ENCODE measurements around the gene SERINC5. TPM values are rescaled to one million over a fixed set of nuclear protein-coding genes. Genes with fewer than 3 reads are reported as not detected.
"Not testable (repeated sequence)": the region's sequence is repeated elsewhere in the genome, so short reads cannot be mapped to it uniquely, and the experiment has no call there.

SERINC5 gene
- total RNA-seq = 100 to 1,000 TPM; 109 to 170 (median 112) TPM
- total RNA-seq (2013) = 76.3 TPM
- 49.0 to 334 (median 217) reads per million in 29 experiments for total RNA-seq

GRCh38 chr5:80255811-80256712 is at the start of gene SERINC5:
Gene SERINC5, minus strand, starts transcription at chr5:80256048. Its CDS starts 126 bp downstream, at chr5:80255922.
- H3K27me3 ChIP-seq (replicated peaks in 1 of 2; ENCODE audit: control insufficient read depth in 2 of 2, extremely low read depth in 1 of 2, insufficient read depth in 2 of 2, low read length in 1 of 2) = no peaks in the 10 kb centered on the region
- POLR2A ChIA-PET = interaction anchor here (0.6 to 1.7 kb wide), 23 partner anchors 16 to 1908 kb away, joined by 3 to 12 read pairs (median 5); no protein-coding TSS in a partner anchor
- H3K4me3 ChIP-seq (ENCODE audit: control insufficient read depth in 1 of 2, extremely low read depth in 1 of 2, low read length in 1 of 2) = peak within 1 kb of the TSS; percentile 97 to 98
- H3K4me1 Mint-ChIP-seq = peaks cover 43 to 53% (median 52%) of the 10 kb centered on the region in 3 donors
- CTCF ChIA-PET = interaction anchor here (0.6 to 2.7 kb wide), 18 partner anchors 10 to 1123 kb away, joined by 3 to 13 read pairs (median 4); no protein-coding TSS in a partner anchor
- no peaks in the 10 kb centered on the region for H3K27me3 Mint-ChIP-seq
- H3K36me3 Mint-ChIP-seq = peaks cover 24% of the 10 kb centered on the region
- H3K27ac Mint-ChIP-seq = peak within 1 kb of the TSS; percentile 96 to 97
- peak; percentile 64 to 87 (median 79) for DNase-seq
- H3K4me1 ChIP-seq (ENCODE audit: control insufficient read depth in 1 of 2, extremely low read depth in 1 of 2, insufficient read depth in 2 of 2, low read length in 2 of 2) = peaks cover 30 to 53% of the 10 kb centered on the region in 2 experiments
- under 1% methylated on average over 84 of the region's 87 CpGs for WGBS (ENCODE audit: insufficient coverage)
- H3K9me3 Mint-ChIP-seq = no peaks in the 10 kb centered on the region
- H3K9me3 ChIP-seq = no peaks in the 10 kb centered on the region
- ATAC-seq (replicated peaks in 1 of 4) = peak; percentile 81 to 88 (median 83)
- peaks cover 0 to 5% of the 10 kb centered on the region in 2 donors for H3K36me3 ChIP-seq (ENCODE audit: control insufficient read depth in 2 of 2, extremely low read depth in 1 of 2, insufficient read depth in 1 of 2, low read length in 1 of 2)
- peak within 1 kb of the TSS; percentile 89 for H3K27ac ChIP-seq (ENCODE audit: low read length)
- peak within 1 kb of the TSS; percentile 95 to 97 (median 97) for H3K4me3 Mint-ChIP-seq

- no peak overlapping the region for H3K27ac ChIP-seq (ENCODE audit: low read length)
- no peaks in the 10 kb centered on the region for H3K36me3 ChIP-seq (ENCODE audit: control insufficient read depth in 2 of 2, extremely low read depth in 1 of 2, insufficient read depth in 1 of 2, low read length in 1 of 2)
- H3K4me1 ChIP-seq (ENCODE audit: control insufficient read depth in 1 of 2, extremely low read depth in 1 of 2, insufficient read depth in 2 of 2, low read length in 2 of 2) = no peaks in the 10 kb centered on the region
- H3K9me3 Mint-ChIP-seq = no peaks in the 10 kb centered on the region
- H3K36me3 Mint-ChIP-seq = no peaks in the 10 kb centered on the region
- H3K4me1 Mint-ChIP-seq = no peaks in the 10 kb centered on the region
- H3K27me3 ChIP-seq (replicated peaks in 1 of 2; ENCODE audit: control insufficient read depth in 2 of 2, extremely low read depth in 1 of 2, insufficient read depth in 2 of 2, low read length in 1 of 2) = no peaks in the 10 kb centered on the region
- no peaks in the 10 kb centered on the region for H3K27me3 Mint-ChIP-seq
- no peak overlapping the region for H3K27ac Mint-ChIP-seq
- no peak overlapping the region for H3K4me3 ChIP-seq (ENCODE audit: control insufficient read depth in 1 of 2, extremely low read depth in 1 of 2, low read length in 1 of 2)
- DNase-seq (no peak), ATAC-seq (replicated peaks in 1 of 4) (no peak)
- no peak overlapping the region for H3K4me3 Mint-ChIP-seq
- POLR2A ChIA-PET = no interaction called here
- no peaks in the 10 kb centered on the region for H3K9me3 ChIP-seq
- WGBS (ENCODE audit: insufficient coverage) = 94% methylated on average over 7 of the region's 11 CpGs
- CTCF ChIA-PET = interaction anchor here in 1 of 2 donors (2.4 kb wide), 1 partner anchor 211 kb away, joined by 11 read pairs; no protein-coding TSS in a partner anchor
Observed at GRCh38 chr5:80302636-80303035, 46.8 kb upstream of the SERINC5 start.

- H3K4me3 ChIP-seq (ENCODE audit: control insufficient read depth in 1 of 2, extremely low read depth in 1 of 2, low read length in 1 of 2); ATAC-seq (replicated peaks in 1 of 4); H3K4me1 Mint-ChIP-seq; CTCF ChIA-PET; H3K4me3 Mint-ChIP-seq; H3K36me3 ChIP-seq (ENCODE audit: control insufficient read depth in 2 of 2, extremely low read depth in 1 of 2, insufficient read depth in 1 of 2, low read length in 1 of 2); H3K36me3 Mint-ChIP-seq; H3K27ac Mint-ChIP-seq; POLR2A ChIA-PET; DNase-seq; H3K9me3 ChIP-seq; H3K27me3 ChIP-seq (replicated peaks in 1 of 2; ENCODE audit: control insufficient read depth in 2 of 2, extremely low read depth in 1 of 2, insufficient read depth in 2 of 2, low read length in 1 of 2); H3K27ac ChIP-seq (ENCODE audit: low read length); H3K9me3 Mint-ChIP-seq; H3K27me3 Mint-ChIP-seq; H3K4me1 ChIP-seq (ENCODE audit: control insufficient read depth in 1 of 2, extremely low read depth in 1 of 2, insufficient read depth in 2 of 2, low read length in 2 of 2): not testable (repeated sequence)
- no CpG with 5 or more reads among the region's 34 CpGs for WGBS (ENCODE audit: insufficient coverage)
Observed at GRCh38 chr5:80301342-80301741, 45.5 kb upstream of the SERINC5 start.

GRCh38 chr5:80300796-80301195 is 44.9 kb upstream of the SERINC5 start:
- H3K27ac Mint-ChIP-seq; CTCF ChIA-PET; POLR2A ChIA-PET; H3K27me3 ChIP-seq (replicated peaks in 1 of 2; ENCODE audit: control insufficient read depth in 2 of 2, extremely low read depth in 1 of 2, insufficient read depth in 2 of 2, low read length in 1 of 2); H3K36me3 ChIP-seq (ENCODE audit: control insufficient read depth in 2 of 2, extremely low read depth in 1 of 2, insufficient read depth in 1 of 2, low read length in 1 of 2); H3K4me3 Mint-ChIP-seq; H3K4me1 ChIP-seq (ENCODE audit: control insufficient read depth in 1 of 2, extremely low read depth in 1 of 2, insufficient read depth in 2 of 2, low read length in 2 of 2); H3K9me3 Mint-ChIP-seq; H3K9me3 ChIP-seq; H3K27me3 Mint-ChIP-seq; ATAC-seq (replicated peaks in 1 of 4); H3K36me3 Mint-ChIP-seq; H3K4me1 Mint-ChIP-seq; H3K4me3 ChIP-seq (ENCODE audit: control insufficient read depth in 1 of 2, extremely low read depth in 1 of 2, low read length in 1 of 2); DNase-seq; H3K27ac ChIP-seq (ENCODE audit: low read length): not testable (repeated sequence)
- no CpG with 5 or more reads among the region's 27 CpGs for WGBS (ENCODE audit: insufficient coverage)

- no peak overlapping the region for H3K27ac ChIP-seq (ENCODE audit: low read length)
- no peaks in the 10 kb centered on the region for H3K4me1 Mint-ChIP-seq
- CTCF ChIA-PET = no interaction called here
Observed at GRCh38 chr5:80300125-80300524, 44.3 kb upstream of the SERINC5 start.

GRCh38 chr5:80299601-80300000 is 43.8 kb upstream of the SERINC5 start:
- ChIA-PET CTCF (no interaction called here), POLR2A (no interaction called here)
- no peaks in the 10 kb centered on the region for H3K9me3 Mint-ChIP-seq

More at GRCh38 chr5:80300125-80300524, 44.3 kb upstream of the SERINC5 start:
- Histone ChIP-seq H3K4me1 (ENCODE audit: control insufficient read depth in 1 of 2, extremely low read depth in 1 of 2, insufficient read depth in 2 of 2, low read length in 2 of 2) (no peaks in the 10 kb centered on the region), H3K36me3 (ENCODE audit: control insufficient read depth in 2 of 2, extremely low read depth in 1 of 2, insufficient read depth in 1 of 2, low read length in 1 of 2) (no peaks in the 10 kb centered on the region), H3K9me3 (no peaks in the 10 kb centered on the region), H3K27me3 (replicated peaks in 1 of 2; ENCODE audit: control insufficient read depth in 2 of 2, extremely low read depth in 1 of 2, insufficient read depth in 2 of 2, low read length in 1 of 2) (no peaks in the 10 kb centered on the region), H3K4me3 (ENCODE audit: control insufficient read depth in 1 of 2, extremely low read depth in 1 of 2, low read length in 1 of 2) (no peak overlapping the region)
- POLR2A ChIA-PET = interaction anchor here in 1 of 2 donors (0.5 kb wide), 1 partner anchor 124 kb away, joined by 3 read pairs; no protein-coding TSS in a partner anchor
- no peaks in the 10 kb centered on the region for H3K36me3 Mint-ChIP-seq
- H3K27me3 Mint-ChIP-seq = no peaks in the 10 kb centered on the region
- 98% methylated on average over 8 of the region's 8 CpGs for WGBS (ENCODE audit: insufficient coverage)
- no peak overlapping the region for H3K4me3 Mint-ChIP-seq
- DNase-seq (no peak), ATAC-seq (replicated peaks in 1 of 4) (no peak)
- H3K9me3 Mint-ChIP-seq = no peaks in the 10 kb centered on the region
- H3K27ac Mint-ChIP-seq = no peak overlapping the region

More at GRCh38 chr5:80299601-80300000, 43.8 kb upstream of the SERINC5 start:
- no peak overlapping the region for H3K27ac ChIP-seq (ENCODE audit: low read length)
- ATAC-seq (replicated peaks in 1 of 4) (no peak), DNase-seq (no peak)
- no peaks in the 10 kb centered on the region for H3K36me3 Mint-ChIP-seq
- H3K27ac Mint-ChIP-seq = no peak overlapping the region
- 92% methylated on average over 8 of the region's 8 CpGs for WGBS (ENCODE audit: insufficient coverage)
- no peaks in the 10 kb centered on the region for H3K4me1 ChIP-seq (ENCODE audit: control insufficient read depth in 1 of 2, extremely low read depth in 1 of 2, insufficient read depth in 2 of 2, low read length in 2 of 2)
- no peak overlapping the region for H3K4me3 Mint-ChIP-seq
- no peaks in the 10 kb centered on the region for H3K9me3 ChIP-seq
- H3K27me3 Mint-ChIP-seq = no peaks in the 10 kb centered on the region
- no peaks in the 10 kb centered on the region for H3K36me3 ChIP-seq (ENCODE audit: control insufficient read depth in 2 of 2, extremely low read depth in 1 of 2, insufficient read depth in 1 of 2, low read length in 1 of 2)
- H3K4me1 Mint-ChIP-seq = no peaks in the 10 kb centered on the region
- no peaks in the 10 kb centered on the region for H3K27me3 ChIP-seq (replicated peaks in 1 of 2; ENCODE audit: control insufficient read depth in 2 of 2, extremely low read depth in 1 of 2, insufficient read depth in 2 of 2, low read length in 1 of 2)
- H3K4me3 ChIP-seq (ENCODE audit: control insufficient read depth in 1 of 2, extremely low read depth in 1 of 2, low read length in 1 of 2) = no peak overlapping the region

Measured in T-cell (primary cell).